ENCODE measurements around the gene DDAH2.

DNA sequence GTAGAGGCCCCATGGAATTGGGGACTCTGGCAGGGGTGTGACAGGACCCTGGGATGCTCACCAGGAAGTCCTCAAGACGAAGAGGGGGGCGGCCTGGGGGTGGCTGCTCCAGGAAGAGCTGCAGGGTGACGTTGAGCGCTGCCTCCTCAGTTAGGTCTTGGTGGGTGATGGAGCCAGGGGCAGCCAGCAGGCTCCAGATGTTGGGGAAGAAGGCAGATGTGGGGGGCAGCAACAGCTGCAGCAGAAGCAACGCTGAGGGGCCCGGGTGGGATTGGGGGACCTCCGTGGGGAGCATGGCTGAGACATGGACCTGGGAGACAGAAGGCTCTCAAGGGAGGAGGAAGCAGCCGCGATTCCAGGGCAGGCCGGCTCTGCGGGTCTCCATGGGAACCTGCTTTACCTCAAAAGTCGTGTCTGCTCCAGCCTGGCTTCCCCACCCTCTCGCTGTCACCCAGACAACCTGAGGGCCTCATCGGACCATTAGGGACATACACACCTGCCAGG lies 47.4 kb upstream of the DDAH2 start:
- TF ChIP-seq POLR2A (IDR thresholded peaks at IDR 0.05; ENCODE audit: low read depth) = no peak
- no peak for TF ChIP-seq CTCF (IDR thresholded peaks at IDR 0.05)
